Endothelial cell of umbilical vein (primary cell): ENCODE results near the gene WDR74. TPM values are rescaled to one million over a fixed set of nuclear protein-coding genes. Genes with fewer than 3 reads are reported as not detected.

Source experiments
- Bru-seq: library from RNA; stranded (reverse); fragments of 400-500 nt; gene quantifications from one replicate; lab custom pipeline; 2021; lab: Mats Ljungman, UMichigan
- BruChase-seq, 2 experiments: library from RNA; stranded (reverse); fragments of 400-500 nt; gene quantifications; one replicate each; lab custom pipeline; 2021; lab: Mats Ljungman, UMichigan
- BruUV-seq: library from RNA; stranded (reverse); fragments of 400-500 nt; replicated peaks from 2 replicates; lab custom pipeline; 2021; lab: Mats Ljungman, UMichigan
- CTCF ChIA-PET: fragments of 300-600, 350-600 bp; sonication (Branson Sonifier 250); formaldehyde crosslinking; loops from one replicate; lab custom pipeline; 2021; ENCODE audit warnings: antibody characterized with exemption, inconsistent platforms; lab: Charles Lee
- POLR2A ChIA-PET: fragments of 300-600, 350-600 bp; sonication (Branson Sonifier 250); formaldehyde crosslinking; loops from one replicate; lab custom pipeline; 2021; ENCODE audit warnings: antibody characterized with exemption, inconsistent platforms; lab: Charles Lee
- DNase-seq: peaks from one replicate; pipeline ENCODE4 v3.0.0-alpha.2; 2011; ENCODE audit warnings: low read depth, low spot score
- FAIRE-seq: peaks from 2 replicates; lab custom pipeline; 2011; peaks lifted over from hg19 to GRCh38; lab: Jason Lieb, UNC
- H2AFZ ChIP-seq: 2 replicates; pipeline ENCODE4 v1.6.0; 2012; ENCODE audit warnings: low read depth, low read length, control low read depth, inconsistent platforms
- H3K27ac ChIP-seq: 2 replicates; pipeline ENCODE4 v1.5.1; 2011; ENCODE audit warnings: low read depth, mild to moderate bottlenecking, control low read depth, low read length, moderate library complexity; ENCODE audit not compliant: insufficient read depth
- H3K27me3 ChIP-seq, 2 experiments: 2 replicates each; pipeline versions ENCODE4 v1.6.0 to v1.6.1; 2011; ENCODE audit warnings: low read length in 2 of 2, mixed read lengths in 1 of 2; ENCODE audit not compliant: control insufficient read depth in 2 of 2, insufficient read depth in 2 of 2
- H3K36me3 ChIP-seq, 2 experiments: 2 replicates in 1 of 2; 3 replicates in 1 of 2; pipeline ENCODE4 v1.5.1; 2011; ENCODE audit warnings: low read length in 2 of 2, mild to moderate bottlenecking in 1 of 2, moderate library complexity in 1 of 2; ENCODE audit not compliant: control insufficient read depth in 2 of 2, insufficient read depth in 2 of 2; ENCODE audit errors: extremely low read depth in 1 of 2
- H3K4me1 ChIP-seq: 3 replicates; pipeline ENCODE4 v1.5.1; 2011; ENCODE audit warnings: mild to moderate bottlenecking, low read length; ENCODE audit not compliant: control insufficient read depth, insufficient read depth; ENCODE audit errors: extremely low read depth
- H3K4me2 ChIP-seq: 2 replicates; pipeline ENCODE4 v1.6.1; 2011; ENCODE audit warnings: low read length, control low read depth, mixed read lengths; ENCODE audit not compliant: insufficient read depth
- H3K4me3 ChIP-seq, 3 experiments: fragments of 200-600 bp in 1 of 3; sonication (generic), shearing (Covaris generic) in 1 of 3; replicated peaks in 1 of 3; 2 replicates each; pipeline ENCODE4 v1.5.1; 2011 to 2016; ENCODE audit warnings: control low read depth in 3 of 3, low read length in 3 of 3, mild to moderate bottlenecking in 2 of 3, inconsistent platforms in 1 of 3, low read depth in 1 of 3, moderate library complexity in 1 of 3; ENCODE audit not compliant: insufficient read depth in 1 of 3
- H3K79me2 ChIP-seq: 2 replicates; pipeline ENCODE4 v1.6.0; 2012; ENCODE audit warnings: low read length, inconsistent platforms; ENCODE audit not compliant: control insufficient read depth, insufficient read depth
- H3K9ac ChIP-seq: replicated peaks from 2 replicates; pipeline ENCODE3; 2011; ENCODE audit warnings: low read length, control low read depth; ENCODE audit not compliant: insufficient read depth; ENCODE audit errors: extremely low read depth
- H3K9me1 ChIP-seq: replicated peaks from 3 replicates; pipeline ENCODE4 v1.6.0; 2011; ENCODE audit warnings: mild to moderate bottlenecking, low read length; ENCODE audit not compliant: control insufficient read depth, insufficient read depth; ENCODE audit errors: extremely low read depth
- H3K9me3 ChIP-seq: replicated peaks from 2 replicates; pipeline ENCODE4 v1.5.1; 2012; ENCODE audit warnings: low read length, inconsistent platforms; ENCODE audit not compliant: control insufficient read depth, insufficient read depth
- H4K20me1 ChIP-seq: replicated peaks from 2 replicates; pipeline ENCODE3; 2011; ENCODE audit warnings: mild to moderate bottlenecking, low read length; ENCODE audit not compliant: control insufficient read depth, insufficient read depth; ENCODE audit errors: extremely low read depth
- GATA2 ChIP-seq: IDR thresholded peaks from 2 replicates; pipeline ENCODE4 v1.7.0; 2011; ENCODE audit warnings: low read depth, mild to moderate bottlenecking, moderate library complexity, mixed read lengths, low read length; ENCODE audit not compliant: insufficient read length, insufficient read depth
- JUN ChIP-seq: IDR thresholded peaks from 2 replicates; pipeline ENCODE4 v1.6.1; 2011; ENCODE audit warnings: borderline replicate concordance, low read depth; ENCODE audit not compliant: insufficient read length, insufficient read depth
- MAX ChIP-seq: IDR thresholded peaks from 2 replicates; pipeline ENCODE4 v1.6.1; 2011; ENCODE audit not compliant: insufficient read depth, insufficient read length
- MYC ChIP-seq: IDR thresholded peaks from one replicate; pipeline ENCODE4 v1.6.1; 2011; ENCODE audit warnings: mild to moderate bottlenecking, low read depth, low read length
- POLR2A ChIP-seq: IDR thresholded peaks from 2 replicates; pipeline ENCODE4 v1.6.1; 2012; ENCODE audit warnings: low read depth, mild to moderate bottlenecking, control low read depth, low read length
- POLR2AphosphoS5 ChIP-seq: IDR thresholded peaks from 2 replicates; pipeline ENCODE4 v1.6.1; 2012; ENCODE audit warnings: low read depth, mild to moderate bottlenecking, control low read depth, low read length, moderate library complexity; ENCODE audit not compliant: insufficient read depth
- dilution Hi-C: fragments of 300-500 bp; cut with MboI; formaldehyde crosslinking; loops from one replicate; pipeline ENCODE4 v1.15.0; 2019; ENCODE audit warnings: low sequenced_read_pairs; ENCODE audit not compliant: extremely low pct_ligation_motif_present
- intact Hi-C: fragments of 100-400 bp; cut with micrococcal nuclease; formaldehyde crosslinking; loops from one replicate; pipeline ENCODE4 v1.10.0; 2022
- long read RNA-seq: library from polyadenylated mRNA; stranded (forward); transcript quantifications from one replicate; pipeline ENCODE4 v2.0.0, GENCODE V29; 2021
- polyA minus RNA-seq, 3 experiments: library from RNA; depleted of rRNA, polyadenylated mRNA; stranded (reverse); fragments of >200 nt; gene quantifications; 1 replicate in 1 of 3; 2 replicates in 2 of 3; pipeline ENCODE4 v1.2.3, GENCODE V29; 2011
- polyA plus RNA-seq, 4 experiments: library from polyadenylated mRNA; depleted of rRNA in 3 of 4; stranded (reverse) in 3 of 4; unstranded in 1 of 4; fragments of >200 nt; gene quantifications; 2 replicates each; pipeline versions ENCODE4 v1.2.1 to v1.2.3, GENCODE V29; 2011 to 2012; ENCODE audit warnings: missing spikeins in 1 of 4
- total RNA-seq: library from RNA; stranded (reverse); gene quantifications from 2 replicates; pipeline ENCODE4 v1.2.3, GENCODE V29; 2021

The WDR74 gene
- total RNA-seq (51.7 and 51.8 TPM in 2 replicates), polyA plus RNA-seq (44.7 and 44.8 TPM in 2 replicates), polyA minus RNA-seq (72.7 and 87.6 TPM in 2 replicates), Bru-seq, nascent RNA (percentile 79 among the genes with signal in this experiment), BruChase-seq, experiment 1, labeled RNA remaining after a 6-hour chase (percentile 72 among the genes with signal in this experiment), BruChase-seq, experiment 2, labeled RNA remaining after a 2-hour chase (percentile 71 among the genes with signal in this experiment)
- polyA plus RNA-seq (2011; cell fraction: cytosol; rRNA removed), result 42.0 and 42.4 TPM in 2 replicates
- polyA plus RNA-seq (2011; cell fraction: nucleus; rRNA removed), result 86.8 and 87.9 TPM in 2 replicates
- 41.8 and 42.0 TPM in 2 replicates for polyA plus RNA-seq (2012)
- polyA minus RNA-seq (2011; cell fraction: cytosol; rRNA and poly(A)+ RNA removed), result 87.2 TPM
- polyA minus RNA-seq (2011; cell fraction: nucleus; rRNA and poly(A)+ RNA removed), result 97.3 and 116 TPM in 2 replicates
- long read RNA-seq, transcript WDR74-201 (11 exons, 1,289 nt), result major isoform, 76 of 88 reads
- long read RNA-seq, partial matches to known transcripts, result 5 of 88 reads
- long read RNA-seq, other reads (novel, unspliced or antisense), result 6 of 88 reads

GRCh38 chr11:62839050-62839945 lies at the start of gene WDR74:
TSS of gene WDR74 (minus strand) at chr11:62839590. CDS start at chr11:62839570, 20 bp downstream.
- Histone ChIP-seq H3K4me2 (peak within 1 kb of the TSS; percentile 89), H3K27me3 (no peaks in the 10 kb centered on the region), H4K20me1 (no peaks in the 10 kb centered on the region), H3K79me2 (peaks cover 25% of the 10 kb centered on the region), H3K36me3 (peaks cover 5 to 10% of the 10 kb centered on the region in 2 experiments), H3K9me1 (no peaks in the 10 kb centered on the region), H3K4me1 (peaks cover 7% of the 10 kb centered on the region), H3K27ac (peak within 1 kb of the TSS; percentile 74), H3K4me3 (peak within 1 kb of the TSS; percentile 34 to 90 (median 84)), H3K9ac (peak within 1 kb of the TSS; percentile 79), H3K9me3 (no peaks in the 10 kb centered on the region), H2AFZ (peak within 1 kb of the TSS; percentile 19)
- DNase-seq (peak; percentile 93), FAIRE-seq (peak; percentile 81)
- intact Hi-C loops (loop anchor here (1.0 kb wide), 2 partner anchors 34 to 52 kb away; partner anchors contain the start of genes NXF1 and TMEM179B), dilution Hi-C loops (no loop called here)
- ChIA-PET POLR2A (interaction anchor here (0.6 to 3.4 kb wide), 8 partner anchors 7 to 160 kb away, joined by 3 to 186 read pairs (median 24); partner anchors contain the start of genes HNRNPUL2, NXF1, POLR2G and STX5), CTCF (interaction anchor here (0.6 to 3.0 kb wide), 4 partner anchors 22 to 85 kb away, joined by 3 to 27 read pairs (median 3); partner anchors contain the start of genes SLC3A2, TMEM179B and ZBTB3)
- TF ChIP-seq MYC (peak; percentile 94), POLR2A (peak; percentile 92), GATA2 (no peak), POLR2AphosphoS5 (peak; percentile 94), JUN (no peak), MAX (peak; percentile 98)
- BruUV-seq, result no TSS peak
